Measurements from ENCODE around the gene PGBD4.
"Not testable (repeated sequence)": the region's sequence is repeated elsewhere in the genome, so short reads cannot be mapped to it uniquely, and the experiment has no call there.

Gene PGBD4

DNA sequence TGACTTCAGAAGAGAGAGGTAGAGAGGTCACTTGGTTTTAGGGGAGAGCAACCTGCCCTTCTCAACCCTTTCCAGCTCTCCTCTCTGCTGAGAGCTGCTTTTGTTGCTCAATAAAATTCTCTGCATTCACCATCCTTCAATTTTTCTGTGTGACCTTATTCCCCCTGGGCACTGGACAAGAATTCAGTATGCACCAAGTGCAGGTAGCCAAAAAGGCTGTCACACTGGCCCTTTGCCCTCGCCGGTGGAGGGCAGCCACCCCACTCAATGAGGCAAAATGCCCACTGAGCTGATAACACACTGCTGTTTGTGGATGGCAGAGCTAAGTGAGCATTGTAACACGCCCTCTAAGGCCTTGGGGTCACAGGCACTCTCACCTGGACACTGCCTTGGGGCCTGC, 12.9 kb downstream of the PGBD4 start:
- DNase-seq, result no peak

DNA sequence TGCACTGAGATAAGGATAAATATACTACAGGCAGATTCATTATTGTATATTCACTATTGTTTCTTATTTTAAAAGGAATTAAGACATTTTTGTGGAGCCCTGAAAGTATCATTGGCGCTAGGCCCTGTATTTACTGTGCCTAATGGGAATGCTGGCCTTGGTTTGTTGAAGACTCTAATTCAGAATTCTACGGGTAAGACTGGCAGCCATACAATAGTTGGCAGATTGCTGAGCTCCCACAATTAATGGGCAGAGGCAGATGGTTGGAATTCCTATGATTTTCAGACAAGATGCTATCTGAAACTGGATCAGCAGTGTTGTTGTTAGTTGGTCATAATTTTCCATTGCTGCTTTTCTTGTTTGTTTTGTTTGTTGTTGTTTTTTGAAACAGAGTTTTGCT, 14.7 kb downstream of the PGBD4 start:
- no peak for DNase-seq

- no peak for DNase-seq
These were observed 17.4 kb downstream of the PGBD4 start for GRCh38 chr15:34119291-34119690.

DNA sequence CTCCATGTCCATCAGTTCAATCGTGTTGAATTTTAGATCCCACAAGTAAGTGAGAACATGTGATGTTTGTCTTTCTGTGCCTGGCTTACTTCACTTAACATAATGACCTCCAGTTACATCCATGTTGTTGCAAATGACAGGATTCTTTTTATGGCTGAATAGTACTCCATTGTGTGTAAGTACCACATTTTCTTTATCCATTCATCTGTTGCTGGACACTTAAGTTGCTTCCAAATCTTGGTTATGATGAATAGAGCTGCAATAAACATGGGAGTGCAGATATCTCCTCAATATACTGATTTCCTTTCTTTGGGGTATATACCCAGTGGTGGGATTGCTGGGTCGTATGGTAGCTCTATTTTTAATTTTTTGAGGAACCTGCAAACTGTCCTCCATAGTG, 18.5 kb downstream of the PGBD4 start:
- not testable (repeated sequence) for DNase-seq

DNA sequence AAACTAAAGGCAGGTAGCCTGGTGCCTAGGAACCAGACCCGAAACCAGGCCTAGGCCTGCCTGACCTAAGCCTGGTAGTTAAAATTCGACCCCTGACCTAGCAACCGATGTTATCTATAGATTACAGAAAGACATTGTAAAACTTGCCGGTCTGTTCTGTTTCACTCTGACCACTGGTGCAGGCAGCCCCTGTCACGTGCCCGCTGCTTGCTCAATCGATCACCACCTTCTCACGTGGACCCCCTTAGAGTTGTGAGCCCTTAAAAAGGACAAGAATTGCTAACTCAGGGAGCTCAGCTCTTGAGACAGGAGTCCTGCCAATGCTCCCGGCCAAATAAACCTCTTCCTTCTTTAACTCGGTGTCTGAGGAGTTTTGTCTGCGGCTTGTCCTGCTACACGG, 19.9 kb downstream of the PGBD4 start:
- not testable (repeated sequence) for DNase-seq

GRCh38 chr15:34122771-34123183, 20.9 kb downstream of the PGBD4 start:
- no peak for DNase-seq

DNA sequence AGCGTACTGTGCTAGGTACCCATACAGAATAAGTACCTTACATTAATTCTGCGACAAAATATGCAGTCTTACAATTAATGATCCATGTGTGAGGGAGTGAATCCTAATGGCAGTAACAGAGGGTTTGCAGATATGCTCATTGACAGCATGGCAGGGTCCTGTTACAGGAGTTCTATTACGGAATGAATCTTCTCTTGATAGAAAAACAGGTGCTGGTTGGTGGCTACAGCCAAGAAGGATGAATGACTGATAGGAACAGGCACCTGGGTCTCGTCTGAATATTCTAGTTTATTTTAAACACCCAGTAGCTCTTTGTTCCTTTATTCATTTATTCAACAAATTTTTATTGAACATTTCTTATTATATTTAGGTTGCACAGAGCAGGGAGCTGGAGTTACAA, 22.8 kb downstream of the PGBD4 start:
- DNase-seq, result no peak

- DNase-seq, result no peak
These were observed 24.1 kb downstream of the PGBD4 start for GRCh38 chr15:34125945-34126344.

DNA sequence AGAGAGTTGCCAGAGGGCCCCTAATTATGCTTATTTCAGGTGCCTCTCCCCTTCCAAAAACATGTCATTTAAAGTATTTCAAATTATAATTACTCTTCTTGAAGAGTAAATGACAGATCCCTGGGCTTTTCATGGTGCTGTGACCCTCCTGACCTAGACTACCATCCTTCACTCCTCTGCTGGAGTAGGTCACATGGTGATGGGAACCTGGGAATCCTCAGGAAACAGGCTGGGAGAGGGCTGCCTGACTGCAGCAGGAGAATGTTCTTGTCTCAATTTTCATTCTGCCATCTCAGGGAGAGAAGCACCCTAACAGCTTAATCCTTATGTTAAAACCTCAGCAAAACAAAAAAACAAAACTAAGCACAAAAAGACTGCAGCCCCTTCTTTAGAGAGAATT, 24.6 kb downstream of the PGBD4 start:
- no peak for DNase-seq

GRCh38 chr15:34128898-34129297, 27.0 kb downstream of the PGBD4 start:
- DNase-seq, result no peak

DNA sequence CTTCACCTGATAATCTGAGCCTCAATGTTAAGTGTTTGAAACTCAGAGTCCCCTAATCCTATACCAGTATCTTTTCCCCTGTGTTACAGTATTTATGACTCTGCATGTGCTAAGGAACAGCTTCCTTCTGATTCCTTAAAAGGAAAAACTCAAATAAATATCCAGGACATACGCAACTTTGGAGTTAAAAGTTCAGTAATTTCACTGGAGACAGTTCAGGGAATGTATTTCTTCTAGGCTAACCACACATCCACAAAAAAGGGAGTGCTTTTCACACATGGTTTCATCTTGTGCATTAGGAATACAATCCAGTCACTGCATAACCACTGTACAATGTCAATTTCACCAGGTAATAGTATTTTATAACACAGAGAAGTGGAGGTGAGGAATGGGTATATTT, 31.0 kb downstream of the PGBD4 start:
- DNase-seq, result no peak

GRCh38 chr15:34133511-34133910, 31.6 kb downstream of the PGBD4 start:
- no peak for DNase-seq

DNA sequence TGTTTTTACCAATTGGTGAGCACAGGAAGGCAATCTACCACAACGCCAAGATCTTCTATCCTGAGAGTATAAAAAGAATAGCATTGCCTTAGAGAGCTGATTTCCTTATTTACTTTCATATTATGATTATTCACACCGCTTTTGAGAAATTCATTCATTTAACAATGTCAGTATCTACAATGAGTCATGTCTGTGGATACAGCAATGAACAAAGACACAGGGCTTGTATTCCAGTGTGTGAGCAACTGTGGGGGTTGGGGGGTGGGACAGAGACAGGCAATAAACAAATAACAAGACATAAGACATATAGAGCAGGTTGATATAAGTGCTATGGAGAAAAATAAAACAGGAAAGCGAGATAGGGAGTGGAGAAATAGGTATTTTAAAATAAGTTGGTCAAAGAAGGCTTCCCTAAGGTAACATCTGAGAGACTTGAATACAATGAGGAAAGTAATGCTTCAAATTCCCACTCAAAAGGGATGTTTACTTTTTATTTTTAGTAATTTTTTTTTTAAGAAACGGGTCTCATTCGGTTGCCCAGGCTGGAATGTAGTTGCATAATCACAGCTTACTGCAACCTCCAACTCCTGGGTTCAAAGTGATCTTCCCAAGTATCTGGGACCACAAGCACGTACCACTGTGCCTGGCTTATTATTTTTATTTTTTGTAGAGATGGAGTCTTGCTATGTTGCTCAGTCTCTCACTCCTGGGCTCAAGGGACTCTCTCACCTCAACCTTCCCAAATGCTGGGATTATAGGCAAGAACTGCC, 45.7 kb downstream of the PGBD4 start:
- DNase-seq, result no peak

DNA sequence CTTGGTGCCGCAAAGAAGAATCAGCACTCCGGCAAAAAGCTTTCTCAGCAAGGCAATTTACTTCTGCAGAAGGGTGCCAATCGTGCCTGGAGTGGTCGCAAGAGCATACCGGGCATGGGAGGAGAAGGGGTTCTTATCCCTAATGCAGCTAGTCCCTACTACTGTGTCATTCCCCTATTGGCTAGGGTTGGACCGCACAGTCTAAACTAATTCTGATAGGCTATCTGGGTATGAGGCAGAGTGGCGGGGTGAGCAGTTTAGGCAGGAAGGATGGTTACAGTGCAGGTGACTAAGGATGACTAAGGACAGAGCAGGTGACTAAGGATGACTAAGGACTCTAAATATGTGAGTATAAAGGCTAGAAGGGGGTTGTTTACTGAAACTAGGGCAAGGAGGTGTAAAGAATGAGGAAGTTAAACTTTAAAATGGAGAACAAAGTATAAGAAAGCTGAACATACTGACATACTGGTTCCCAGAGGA, 52.9 kb downstream of the PGBD4 start:
- DNase-seq, result peak; percentile 6

DNA sequence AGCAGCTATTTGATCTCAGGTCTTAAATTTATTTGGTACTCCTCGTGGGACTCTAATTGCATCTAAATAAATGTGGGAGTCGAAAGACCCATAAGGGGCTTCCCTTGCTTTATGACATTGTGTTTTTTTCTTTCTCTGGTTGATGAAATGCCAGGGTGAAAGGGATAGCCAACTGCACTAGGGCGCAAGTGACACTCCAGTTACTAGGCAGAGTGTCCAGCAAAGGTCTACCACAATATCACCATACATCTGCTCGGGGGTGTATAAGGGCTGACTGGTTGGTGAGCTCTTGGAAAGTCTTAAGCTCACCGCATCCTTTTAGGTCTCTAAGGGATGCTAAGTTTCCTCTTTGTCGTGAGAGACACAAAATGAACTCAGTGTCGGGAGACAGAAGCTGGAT, 54.0 kb downstream of the PGBD4 start:
- no peak for DNase-seq

All from hematopoietic multipotent progenitor cell treated with erythropoietin and hydrocortisone succinate and interleukin-3 and kit ligand, for 6 days (in vitro differentiated cells).